Loucy (cell line): ENCODE results near the gene CANT1.

Source experiments
- EZH2phosphoT487 ChIP-seq: fragments of 200-600 bp; IDR thresholded peaks from 2 replicates; pipeline ENCODE4 v1.6.1; 2018; ENCODE audit warnings: antibody characterized with exemption, mild to moderate bottlenecking, moderate library complexity, borderline replicate concordance
- TF ChIP-seq, protein P1 (sequence below): fragments of 200-600 bp; sonication (generic); conservative IDR thresholded peaks from 2 replicates; pipeline ENCODE4 v1.5.1; 2014; ENCODE audit warnings: mild to moderate bottlenecking, antibody characterized with exemption, low read length

DNA sequence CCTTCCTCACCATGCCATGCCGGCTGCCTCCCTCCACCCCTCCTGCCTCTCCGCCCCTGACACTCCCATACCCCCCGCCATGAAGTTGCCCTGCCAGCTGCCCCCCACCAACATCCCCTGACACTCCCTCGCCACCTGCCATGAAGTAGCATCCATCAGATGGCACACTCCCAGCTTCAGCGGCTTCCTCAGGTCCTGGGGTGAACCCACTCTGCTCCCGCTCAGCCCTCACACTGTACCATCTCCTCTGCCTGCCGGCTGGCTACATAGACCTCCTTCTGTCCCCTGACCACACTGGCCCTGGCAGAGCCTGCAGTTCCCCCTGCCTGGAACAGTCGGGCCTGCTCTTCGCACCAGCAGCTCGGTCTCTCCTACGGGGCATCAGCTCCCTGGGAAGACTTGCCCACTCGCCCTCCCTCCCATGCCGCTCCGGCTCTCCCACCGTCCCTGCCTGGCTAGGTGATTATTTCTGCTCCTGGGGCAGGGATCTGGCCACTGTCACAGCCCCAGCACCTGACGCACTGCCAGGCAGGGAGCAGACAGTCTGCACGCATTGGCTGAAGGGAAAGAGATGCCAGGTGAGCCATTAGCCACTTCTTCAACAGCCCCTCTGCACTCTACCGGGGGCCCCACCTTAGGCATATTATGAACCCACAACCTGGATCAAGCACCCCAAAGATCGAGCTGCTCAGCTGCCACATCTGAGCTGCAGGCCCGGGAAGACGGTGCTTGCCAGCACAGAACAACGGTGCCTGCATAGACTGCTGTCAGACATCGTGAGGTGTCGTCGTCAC lies 9.0 kb downstream of the CANT1 start:
- TF ChIP-seq, protein P1, sequence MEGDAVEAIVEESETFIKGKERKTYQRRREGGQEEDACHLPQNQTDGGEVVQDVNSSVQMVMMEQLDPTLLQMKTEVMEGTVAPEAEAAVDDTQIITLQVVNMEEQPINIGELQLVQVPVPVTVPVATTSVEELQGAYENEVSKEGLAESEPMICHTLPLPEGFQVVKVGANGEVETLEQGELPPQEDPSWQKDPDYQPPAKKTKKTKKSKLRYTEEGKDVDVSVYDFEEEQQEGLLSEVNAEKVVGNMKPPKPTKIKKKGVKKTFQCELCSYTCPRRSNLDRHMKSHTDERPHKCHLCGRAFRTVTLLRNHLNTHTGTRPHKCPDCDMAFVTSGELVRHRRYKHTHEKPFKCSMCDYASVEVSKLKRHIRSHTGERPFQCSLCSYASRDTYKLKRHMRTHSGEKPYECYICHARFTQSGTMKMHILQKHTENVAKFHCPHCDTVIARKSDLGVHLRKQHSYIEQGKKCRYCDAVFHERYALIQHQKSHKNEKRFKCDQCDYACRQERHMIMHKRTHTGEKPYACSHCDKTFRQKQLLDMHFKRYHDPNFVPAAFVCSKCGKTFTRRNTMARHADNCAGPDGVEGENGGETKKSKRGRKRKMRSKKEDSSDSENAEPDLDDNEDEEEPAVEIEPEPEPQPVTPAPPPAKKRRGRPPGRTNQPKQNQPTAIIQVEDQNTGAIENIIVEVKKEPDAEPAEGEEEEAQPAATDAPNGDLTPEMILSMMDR, result no peak
- no peak for TF ChIP-seq EZH2phosphoT487
